ENCODE data around the gene KIF11. TPM values are rescaled to one million over a fixed set of nuclear protein-coding genes. Genes with fewer than 3 reads are reported as not detected.

KIF11 gene
- total RNA-seq, 1 experiment from 2014 or later, result 27.3 TPM

DNA sequence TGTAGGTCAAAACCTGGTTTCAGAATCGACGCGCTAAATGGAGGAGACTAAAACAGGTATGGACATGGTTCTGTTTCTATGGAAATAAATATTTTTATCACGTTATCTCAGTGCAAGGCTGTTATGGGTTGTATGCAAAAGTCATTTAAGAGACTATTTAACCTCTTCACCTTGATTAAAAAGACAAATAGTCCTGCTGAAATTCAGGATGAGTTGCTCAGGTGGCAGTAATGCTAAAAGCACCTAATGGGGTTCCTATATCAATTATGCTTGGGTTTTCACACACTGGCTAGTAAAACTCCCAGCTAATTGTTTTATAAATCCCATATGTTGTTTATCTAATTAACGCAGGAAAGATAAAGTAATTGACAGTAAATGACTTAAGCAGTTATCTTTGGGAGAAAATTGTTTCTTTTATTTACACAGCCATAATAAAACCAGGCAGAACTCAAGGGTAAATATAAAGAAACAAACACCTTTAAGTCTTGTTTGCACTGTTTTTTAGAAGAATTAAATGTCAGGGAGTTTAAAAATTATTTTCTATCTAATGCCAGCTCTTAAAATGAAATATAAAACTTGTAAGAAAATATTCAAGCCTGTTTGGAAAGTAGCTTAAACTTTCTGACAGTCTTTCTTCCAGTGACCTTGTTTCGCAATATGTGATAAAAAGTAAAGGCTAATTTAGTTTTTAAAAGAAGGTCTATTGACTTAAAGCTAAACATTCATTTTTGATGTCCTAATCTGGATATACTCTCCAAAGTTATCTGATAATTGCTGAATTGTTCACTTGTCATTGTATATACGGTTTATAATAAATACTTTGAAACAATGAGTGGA lies 100.0 kb downstream of the KIF11 start:
- BruUV-seq (replicated peaks), result no TSS peak
- TF ChIP-seq, protein P1, sequence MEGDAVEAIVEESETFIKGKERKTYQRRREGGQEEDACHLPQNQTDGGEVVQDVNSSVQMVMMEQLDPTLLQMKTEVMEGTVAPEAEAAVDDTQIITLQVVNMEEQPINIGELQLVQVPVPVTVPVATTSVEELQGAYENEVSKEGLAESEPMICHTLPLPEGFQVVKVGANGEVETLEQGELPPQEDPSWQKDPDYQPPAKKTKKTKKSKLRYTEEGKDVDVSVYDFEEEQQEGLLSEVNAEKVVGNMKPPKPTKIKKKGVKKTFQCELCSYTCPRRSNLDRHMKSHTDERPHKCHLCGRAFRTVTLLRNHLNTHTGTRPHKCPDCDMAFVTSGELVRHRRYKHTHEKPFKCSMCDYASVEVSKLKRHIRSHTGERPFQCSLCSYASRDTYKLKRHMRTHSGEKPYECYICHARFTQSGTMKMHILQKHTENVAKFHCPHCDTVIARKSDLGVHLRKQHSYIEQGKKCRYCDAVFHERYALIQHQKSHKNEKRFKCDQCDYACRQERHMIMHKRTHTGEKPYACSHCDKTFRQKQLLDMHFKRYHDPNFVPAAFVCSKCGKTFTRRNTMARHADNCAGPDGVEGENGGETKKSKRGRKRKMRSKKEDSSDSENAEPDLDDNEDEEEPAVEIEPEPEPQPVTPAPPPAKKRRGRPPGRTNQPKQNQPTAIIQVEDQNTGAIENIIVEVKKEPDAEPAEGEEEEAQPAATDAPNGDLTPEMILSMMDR (IDR thresholded peaks at IDR 0.05; ENCODE audit: unreplicated experiment), result no peak

DNA sequence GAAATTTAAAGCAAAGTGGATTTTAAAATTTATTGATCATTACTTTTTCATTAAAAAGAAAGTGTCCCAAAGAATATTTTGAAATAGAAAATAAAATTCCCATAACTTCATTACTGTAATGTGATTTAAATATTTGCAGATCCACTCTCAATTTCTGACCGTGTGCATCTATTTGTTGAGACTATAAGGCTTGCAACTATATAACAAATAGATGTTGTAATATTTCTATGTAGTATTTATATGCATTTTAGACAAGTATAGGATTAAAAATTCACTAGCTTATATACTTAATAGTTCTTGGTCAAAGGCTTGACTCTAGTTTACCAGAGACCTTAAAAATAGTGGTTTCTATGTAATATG lies 100.6 kb downstream of the KIF11 start:
- POLR2A ChIA-PET, result interaction anchor here (0.6 to 0.7 kb wide), 2 partner anchors 8 to 78 kb away, joined by 3 read pairs; no protein-coding TSS in a partner anchor
- no peaks in the 10 kb centered on the region for H3K9me3 Mint-ChIP-seq (ENCODE audit: unreplicated experiment)
- H3K4me3 Mint-ChIP-seq (ENCODE audit: unreplicated experiment), result no peak overlapping the region
- H3K36me3 Mint-ChIP-seq (ENCODE audit: insufficient read depth, unreplicated experiment), result no peaks in the 10 kb centered on the region
- CTCF ChIA-PET, result no interaction called here
- no peaks in the 10 kb centered on the region for H3K4me1 Mint-ChIP-seq (ENCODE audit: insufficient read depth, unreplicated experiment)
- TF ChIP-seq, protein P1 (IDR thresholded peaks at IDR 0.05; ENCODE audit: unreplicated experiment), result no peak
- H3K27me3 Mint-ChIP-seq (ENCODE audit: insufficient read depth, unreplicated experiment), result no peaks in the 10 kb centered on the region
- DNase-seq (ENCODE audit: unreplicated experiment), result no peak
- H3K27ac Mint-ChIP-seq (ENCODE audit: low read depth, unreplicated experiment), result no peak overlapping the region
- BruUV-seq (replicated peaks), result no TSS peak
- intact Hi-C loops (cut with micrococcal nuclease), result no loop called here

More for the DNA sequence above, 100.0 kb downstream of the KIF11 start:
- CTCF ChIA-PET, result interaction anchor here (0.7 kb wide), 1 partner anchor 149 kb away, joined by 3 read pairs; no protein-coding TSS in a partner anchor
- Mint-ChIP-seq H3K27ac (ENCODE audit: low read depth, unreplicated experiment) (no peak overlapping the region), H3K4me3 (ENCODE audit: unreplicated experiment) (no peak overlapping the region), H3K27me3 (ENCODE audit: insufficient read depth, unreplicated experiment) (no peaks in the 10 kb centered on the region), H3K4me1 (ENCODE audit: insufficient read depth, unreplicated experiment) (no peaks in the 10 kb centered on the region), H3K9me3 (ENCODE audit: unreplicated experiment) (no peaks in the 10 kb centered on the region), H3K36me3 (ENCODE audit: insufficient read depth, unreplicated experiment) (peaks cover 1% of the 10 kb centered on the region)
- POLR2A ChIA-PET, result interaction anchor here (0.6 kb wide), 1 partner anchor 8 kb away, joined by 3 read pairs; no protein-coding TSS in a partner anchor
- DNase-seq (ENCODE audit: unreplicated experiment), result no peak
- intact Hi-C loops (cut with micrococcal nuclease), result no loop called here

DNA sequence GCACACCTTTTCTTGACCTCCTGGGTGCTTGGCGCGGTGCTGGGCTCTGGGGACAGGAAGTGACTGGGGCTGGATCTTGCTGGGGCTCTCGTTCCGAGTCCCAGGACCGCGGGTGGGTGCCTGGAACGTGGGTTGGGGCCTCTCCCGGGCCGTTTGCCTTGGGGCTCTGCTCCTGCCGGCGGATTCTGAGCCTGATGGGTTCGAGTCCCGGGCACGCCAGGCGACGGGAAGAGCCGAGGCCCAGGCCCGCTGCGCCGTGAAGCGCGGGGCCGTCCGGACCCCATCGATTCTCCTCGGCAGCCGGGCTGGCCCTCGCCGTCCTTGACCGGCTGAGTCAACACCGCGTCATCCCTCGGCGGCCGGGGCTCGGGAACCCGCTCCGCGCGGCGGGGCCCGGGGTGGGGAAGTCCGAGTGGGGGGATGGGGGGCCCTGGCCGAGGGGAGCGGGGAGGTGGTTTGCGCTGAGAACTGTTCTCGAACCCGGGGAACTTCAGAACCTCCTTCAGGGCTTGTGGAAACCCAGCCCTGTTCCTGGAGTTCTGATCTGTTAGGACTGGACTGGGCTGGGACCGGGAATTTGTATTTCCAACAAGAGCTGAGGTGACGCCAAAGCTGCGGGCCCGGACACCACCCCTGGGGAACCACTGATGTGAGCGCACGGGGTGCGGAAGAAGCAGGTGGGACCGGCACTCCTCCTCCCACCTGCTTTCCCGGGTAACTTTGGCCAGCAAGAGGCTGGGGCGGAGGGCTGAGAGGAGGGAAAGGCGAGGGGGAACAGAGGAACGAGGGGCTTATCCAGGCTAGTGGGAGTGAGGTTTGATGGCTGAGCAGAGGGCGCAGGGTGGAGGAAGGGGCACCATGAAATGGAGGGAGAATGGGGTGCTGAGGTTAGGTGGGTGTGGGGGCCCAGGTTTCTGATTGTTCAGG lies 103.0 kb downstream of the KIF11 start:
- H3K4me3 Mint-ChIP-seq (ENCODE audit: unreplicated experiment), result no peak overlapping the region
- intact Hi-C loops (cut with micrococcal nuclease), result no loop called here
- H3K27ac Mint-ChIP-seq (ENCODE audit: low read depth, unreplicated experiment), result no peak overlapping the region
- ChIA-PET CTCF (no interaction called here), POLR2A (no interaction called here)
- H3K27me3 Mint-ChIP-seq (ENCODE audit: insufficient read depth, unreplicated experiment), result no peaks in the 10 kb centered on the region
- no peaks in the 10 kb centered on the region for H3K9me3 Mint-ChIP-seq (ENCODE audit: unreplicated experiment)
- H3K4me1 Mint-ChIP-seq (ENCODE audit: insufficient read depth, unreplicated experiment), result no peaks in the 10 kb centered on the region
- DNase-seq (ENCODE audit: unreplicated experiment), result no peak
- TF ChIP-seq, protein P1 (IDR thresholded peaks at IDR 0.05; ENCODE audit: unreplicated experiment), result no peak
- no peaks in the 10 kb centered on the region for H3K36me3 Mint-ChIP-seq (ENCODE audit: insufficient read depth, unreplicated experiment)
- no TSS peak for BruUV-seq (replicated peaks)
